ENCODE measurements around the gene KCNMB2.

KCNMB2 gene

DNA sequence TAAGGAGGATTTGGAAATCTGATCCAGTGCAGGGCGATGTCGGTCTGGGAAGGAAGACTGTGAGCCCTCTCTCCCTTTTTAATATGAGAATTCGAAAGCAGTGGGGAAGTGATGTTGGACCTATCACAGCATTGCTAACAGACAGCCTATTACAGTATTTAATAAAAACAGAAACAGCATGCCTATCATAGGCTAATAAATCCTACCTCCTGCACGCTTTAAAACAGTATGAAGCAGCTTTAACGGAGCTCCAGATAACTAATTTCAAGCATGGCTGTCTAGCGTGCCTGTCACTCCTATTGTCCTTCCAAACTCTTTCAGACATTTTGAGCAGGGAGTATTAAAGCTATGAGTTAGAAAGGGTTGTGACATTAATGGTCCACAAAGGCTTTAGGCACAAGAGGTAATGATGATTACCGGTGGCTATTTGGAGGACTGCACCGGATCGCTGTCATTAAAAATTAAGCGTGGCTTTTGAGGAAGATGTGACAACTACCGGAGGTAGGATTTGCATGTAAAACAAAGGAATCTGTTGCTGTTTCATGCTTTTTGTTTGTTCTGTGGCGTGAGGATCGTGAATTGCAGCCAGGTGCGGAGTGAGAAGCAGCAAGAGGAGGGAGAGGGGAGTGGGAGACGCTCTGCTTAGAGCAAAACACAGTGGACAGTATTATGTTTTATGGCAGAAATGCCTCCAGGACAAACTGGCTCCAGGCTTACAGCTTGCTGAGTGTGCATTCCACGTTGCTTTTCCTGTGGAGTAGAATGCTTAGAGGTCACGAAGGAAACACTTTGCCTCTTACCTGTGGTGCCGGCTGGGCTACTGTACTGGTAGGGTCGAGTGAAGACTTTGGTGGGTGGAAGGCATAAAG, at the start of gene KCNMB2:
Gene KCNMB2 (plus strand): TSS at position 226 of the 869 bp plus-strand sequence.
- H3K27ac ChIP-seq (ENCODE audit: low read depth, low read length): no peak within 1 kb of the TSS
- no peaks in the 10 kb centered on the region for H3K36me3 ChIP-seq (ENCODE audit: control insufficient read depth, insufficient read depth, low read length)
- H3K27me3 ChIP-seq (ENCODE audit: control insufficient read depth, insufficient read depth, low read length): no peaks in the 10 kb centered on the region
- H3K4me3 ChIP-seq (ENCODE audit: low read length): peak within 1 kb of the TSS; percentile 83
- peaks cover 3% of the 10 kb centered on the region for H3K4me1 ChIP-seq (ENCODE audit: control insufficient read depth, insufficient read depth, low read length)
- H3K9ac ChIP-seq (ENCODE audit: low read length): no peak within 1 kb of the TSS

DNA sequence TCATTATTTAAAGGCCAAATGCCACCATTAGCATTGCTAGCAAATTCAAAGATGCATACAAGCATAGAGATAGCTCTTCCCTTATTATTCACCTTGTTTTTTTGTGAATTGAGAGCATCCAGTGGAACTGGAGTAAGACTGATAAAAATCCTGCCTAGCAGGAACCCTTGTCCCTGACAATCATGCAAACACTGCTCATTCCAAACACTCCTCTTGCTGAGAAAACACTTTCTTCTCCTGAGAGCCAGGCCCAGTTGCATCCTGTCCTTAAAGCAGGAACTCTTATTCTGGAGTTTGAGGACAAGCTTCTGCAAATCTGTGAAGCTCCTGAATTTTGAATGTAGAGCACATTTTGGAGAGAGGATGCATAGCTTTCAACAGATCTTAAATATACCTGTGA, 49.3 kb upstream of the KCNMB2 start:
- Histone ChIP-seq H3K4me3 (ENCODE audit: low read length) (no peak overlapping the region), H3K27me3 (ENCODE audit: control insufficient read depth, insufficient read depth, low read length) (no peaks in the 10 kb centered on the region), H3K36me3 (ENCODE audit: control insufficient read depth, insufficient read depth, low read length) (no peaks in the 10 kb centered on the region), H3K9ac (ENCODE audit: low read length) (no peak overlapping the region), H3K27ac (ENCODE audit: low read depth, low read length) (no peak overlapping the region), H3K4me1 (ENCODE audit: control insufficient read depth, insufficient read depth, low read length) (no peaks in the 10 kb centered on the region)

DNA sequence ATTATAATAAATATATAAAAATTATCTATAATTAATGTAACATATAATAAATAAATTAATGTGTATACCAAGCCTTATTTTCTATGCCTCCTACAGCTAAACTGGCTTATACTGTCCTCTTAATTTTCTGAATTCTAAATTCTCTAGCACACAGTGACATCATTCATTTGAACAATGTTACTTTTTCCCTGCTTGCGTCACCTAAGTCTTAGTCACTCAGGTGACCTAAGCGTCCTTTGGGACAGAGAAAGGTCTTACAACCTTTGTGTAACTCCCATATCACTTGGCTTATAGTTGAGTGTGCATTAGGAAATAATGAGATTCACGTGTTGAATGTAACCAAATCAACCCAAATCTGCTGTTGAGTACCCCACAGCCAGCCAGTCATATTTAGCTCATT, 48.5 kb upstream of the KCNMB2 start:
- Histone ChIP-seq H3K4me1 (ENCODE audit: control insufficient read depth, insufficient read depth, low read length) (no peaks in the 10 kb centered on the region), H3K27ac (ENCODE audit: low read depth, low read length) (no peak overlapping the region), H3K9ac (ENCODE audit: low read length) (no peak overlapping the region), H3K27me3 (ENCODE audit: control insufficient read depth, insufficient read depth, low read length) (no peaks in the 10 kb centered on the region), H3K36me3 (ENCODE audit: control insufficient read depth, insufficient read depth, low read length) (no peaks in the 10 kb centered on the region), H3K4me3 (ENCODE audit: low read length) (no peak overlapping the region)

DNA sequence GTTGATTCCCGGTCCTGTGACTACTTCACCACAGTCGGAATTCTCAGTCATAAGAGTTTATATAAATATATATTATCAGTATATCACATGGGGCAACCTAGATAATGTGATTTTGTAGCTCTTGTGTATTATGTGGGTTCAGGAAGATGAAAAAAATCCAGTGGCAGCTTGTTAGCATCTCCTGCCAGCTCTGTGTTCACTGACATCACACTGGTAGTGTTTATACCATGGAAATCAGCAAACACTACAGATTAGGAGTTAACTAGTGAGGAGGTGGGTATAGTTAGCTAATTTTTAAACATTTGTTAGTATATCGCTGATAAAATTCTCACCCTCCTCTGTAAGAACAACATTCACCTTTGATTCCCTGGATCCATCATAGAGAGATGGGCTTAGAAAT, 44.5 kb upstream of the KCNMB2 start:
- Histone ChIP-seq H3K27me3 (ENCODE audit: control insufficient read depth, insufficient read depth, low read length) (no peaks in the 10 kb centered on the region), H3K9ac (ENCODE audit: low read length) (no peak overlapping the region), H3K4me3 (ENCODE audit: low read length) (no peak overlapping the region), H3K4me1 (ENCODE audit: control insufficient read depth, insufficient read depth, low read length) (no peaks in the 10 kb centered on the region), H3K36me3 (ENCODE audit: control insufficient read depth, insufficient read depth, low read length) (no peaks in the 10 kb centered on the region), H3K27ac (ENCODE audit: low read depth, low read length) (no peak overlapping the region)

DNA sequence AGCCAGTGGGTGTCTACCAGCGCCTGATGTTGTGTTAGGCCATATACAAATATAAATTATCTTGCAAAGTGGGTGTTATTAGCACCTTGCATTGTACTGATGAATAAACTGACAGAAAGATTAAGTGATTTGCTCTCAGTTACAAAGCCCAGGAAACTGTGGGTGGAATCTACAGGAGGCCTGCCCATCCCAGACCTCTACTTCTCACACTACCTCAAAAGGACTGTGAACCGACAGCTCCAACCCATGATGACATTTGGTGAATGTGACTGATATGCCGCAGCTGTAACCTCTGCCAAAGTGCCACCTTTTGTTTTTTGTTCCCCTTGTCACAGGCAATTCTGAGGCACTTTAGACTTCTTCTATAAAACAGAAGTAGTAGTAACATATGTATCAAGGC, 43.7 kb upstream of the KCNMB2 start:
- Histone ChIP-seq H3K36me3 (ENCODE audit: control insufficient read depth, insufficient read depth, low read length) (no peaks in the 10 kb centered on the region), H3K27ac (ENCODE audit: low read depth, low read length) (no peak overlapping the region), H3K4me1 (ENCODE audit: control insufficient read depth, insufficient read depth, low read length) (no peaks in the 10 kb centered on the region), H3K9ac (ENCODE audit: low read length) (no peak overlapping the region), H3K4me3 (ENCODE audit: low read length) (no peak overlapping the region), H3K27me3 (ENCODE audit: control insufficient read depth, insufficient read depth, low read length) (no peaks in the 10 kb centered on the region)

DNA sequence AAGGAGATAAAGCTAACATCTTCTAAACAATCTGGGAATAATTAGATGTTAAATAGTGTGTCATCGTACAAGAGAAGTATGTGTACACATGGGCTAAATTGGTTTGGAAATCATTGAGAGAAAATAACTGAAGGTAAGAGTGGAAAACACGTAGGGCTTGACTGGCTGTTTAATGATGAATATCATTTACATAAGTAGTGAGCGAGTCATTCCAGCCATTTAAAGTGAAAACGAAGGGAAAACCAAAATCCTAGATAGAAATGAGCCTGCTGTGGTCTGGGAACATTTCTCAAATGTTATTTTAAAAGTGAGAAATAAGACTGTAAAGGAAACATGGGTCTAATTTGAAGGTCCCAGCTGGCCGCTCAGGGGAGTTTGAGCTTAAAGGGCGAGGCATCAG, 41.9 kb upstream of the KCNMB2 start:
- Histone ChIP-seq H3K27me3 (ENCODE audit: control insufficient read depth, insufficient read depth, low read length) (no peaks in the 10 kb centered on the region), H3K9ac (ENCODE audit: low read length) (no peak overlapping the region), H3K4me3 (ENCODE audit: low read length) (no peak overlapping the region), H3K27ac (ENCODE audit: low read depth, low read length) (no peak overlapping the region), H3K36me3 (ENCODE audit: control insufficient read depth, insufficient read depth, low read length) (no peaks in the 10 kb centered on the region), H3K4me1 (ENCODE audit: control insufficient read depth, insufficient read depth, low read length) (no peaks in the 10 kb centered on the region)

DNA sequence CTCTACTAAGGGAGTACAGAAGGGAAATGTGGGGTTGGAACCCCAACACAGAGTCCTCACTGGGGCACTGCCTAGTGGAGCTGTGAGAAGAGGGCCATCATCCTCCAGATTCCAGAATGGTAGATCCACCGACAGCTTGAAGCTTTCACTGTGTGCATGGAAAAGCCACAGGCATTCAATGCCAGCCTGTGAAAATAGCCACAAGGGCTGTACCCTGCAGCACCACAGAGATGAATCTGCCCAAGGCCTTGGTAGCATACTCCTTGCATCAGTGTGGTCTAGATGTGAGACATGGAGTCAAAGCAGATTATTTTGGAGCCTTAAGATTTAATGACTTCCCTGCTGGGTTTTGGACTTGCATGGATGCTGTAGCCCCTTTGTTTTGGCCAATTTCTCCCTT, 39.3 kb upstream of the KCNMB2 start:
- Histone ChIP-seq H3K27me3 (ENCODE audit: control insufficient read depth, insufficient read depth, low read length) (no peaks in the 10 kb centered on the region), H3K4me1 (ENCODE audit: control insufficient read depth, insufficient read depth, low read length) (no peaks in the 10 kb centered on the region), H3K27ac (ENCODE audit: low read depth, low read length) (no peak overlapping the region), H3K9ac (ENCODE audit: low read length) (no peak overlapping the region), H3K4me3 (ENCODE audit: low read length) (no peak overlapping the region), H3K36me3 (ENCODE audit: control insufficient read depth, insufficient read depth, low read length) (no peaks in the 10 kb centered on the region)

DNA sequence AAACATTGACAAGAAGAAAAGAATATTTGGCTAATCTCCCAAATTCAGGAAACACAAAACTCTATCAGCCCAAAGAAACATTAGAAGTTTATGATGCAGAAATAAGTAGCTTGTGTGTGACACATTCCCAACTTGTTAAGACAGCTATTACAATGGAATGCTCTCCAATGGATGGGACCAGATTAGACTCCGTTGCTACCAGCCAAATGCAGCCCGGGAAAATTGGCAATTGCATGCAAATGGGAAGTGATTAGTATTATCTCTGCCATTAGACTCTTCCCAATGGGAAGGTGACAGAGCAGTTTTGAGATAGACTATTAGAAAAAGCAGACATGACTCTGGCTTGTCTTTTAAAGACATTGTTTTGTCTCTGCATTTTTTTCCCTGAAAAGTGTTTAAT, 37.4 kb upstream of the KCNMB2 start:
- Histone ChIP-seq H3K4me1 (ENCODE audit: control insufficient read depth, insufficient read depth, low read length) (no peaks in the 10 kb centered on the region), H3K4me3 (ENCODE audit: low read length) (no peak overlapping the region), H3K9ac (ENCODE audit: low read length) (no peak overlapping the region), H3K27ac (ENCODE audit: low read depth, low read length) (no peak overlapping the region), H3K36me3 (ENCODE audit: control insufficient read depth, insufficient read depth, low read length) (no peaks in the 10 kb centered on the region), H3K27me3 (ENCODE audit: control insufficient read depth, insufficient read depth, low read length) (no peaks in the 10 kb centered on the region)

DNA sequence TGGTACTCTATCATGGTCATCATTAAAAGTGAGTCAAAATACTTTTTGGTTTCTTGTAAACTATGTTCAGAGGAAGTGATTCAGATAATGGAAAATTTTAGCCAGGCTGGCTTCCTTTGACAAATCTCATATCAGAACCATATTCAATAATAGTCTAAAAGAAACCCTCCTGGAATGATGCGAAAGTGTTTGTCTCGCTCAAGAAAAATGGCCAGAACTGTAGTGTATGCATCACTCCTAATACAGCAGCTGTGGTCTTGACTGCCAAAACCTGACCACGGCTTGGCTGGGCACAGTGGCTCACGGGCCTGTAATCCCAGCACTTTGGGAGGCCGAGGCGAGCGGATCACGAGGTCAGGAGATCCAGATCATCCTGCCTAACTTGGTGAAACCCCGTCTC, 35.6 kb upstream of the KCNMB2 start:
- Histone ChIP-seq H3K4me3 (ENCODE audit: low read length) (no peak overlapping the region), H3K4me1 (ENCODE audit: control insufficient read depth, insufficient read depth, low read length) (no peaks in the 10 kb centered on the region), H3K27me3 (ENCODE audit: control insufficient read depth, insufficient read depth, low read length) (no peaks in the 10 kb centered on the region), H3K36me3 (ENCODE audit: control insufficient read depth, insufficient read depth, low read length) (no peaks in the 10 kb centered on the region), H3K9ac (ENCODE audit: low read length) (no peak overlapping the region), H3K27ac (ENCODE audit: low read depth, low read length) (no peak overlapping the region)

DNA sequence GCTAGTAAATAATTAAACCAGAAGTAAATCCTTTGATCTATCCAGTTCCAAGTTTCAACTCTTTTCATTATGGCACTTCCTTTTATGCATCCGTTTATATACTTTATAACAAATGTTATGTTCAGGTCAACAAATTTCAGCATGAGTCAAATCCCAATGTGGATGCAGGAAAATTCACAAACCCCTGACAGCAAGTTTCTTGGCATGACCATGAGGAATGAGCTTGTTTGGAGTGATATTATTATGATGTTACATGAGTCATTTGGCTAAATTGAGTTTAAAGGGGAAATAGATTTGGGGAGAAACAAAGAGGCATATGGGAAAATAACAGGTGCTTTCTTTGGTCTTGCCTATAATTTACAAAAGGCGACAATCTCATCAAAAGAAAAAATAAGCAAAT, 32.1 kb upstream of the KCNMB2 start:
- no peak overlapping the region for H3K9ac ChIP-seq (ENCODE audit: low read length)
- H3K4me1 ChIP-seq (ENCODE audit: control insufficient read depth, insufficient read depth, low read length): no peaks in the 10 kb centered on the region
- no peaks in the 10 kb centered on the region for H3K27me3 ChIP-seq (ENCODE audit: control insufficient read depth, insufficient read depth, low read length)
- no peaks in the 10 kb centered on the region for H3K36me3 ChIP-seq (ENCODE audit: control insufficient read depth, insufficient read depth, low read length)
- H3K27ac ChIP-seq (ENCODE audit: low read depth, low read length): no peak overlapping the region
- no peak overlapping the region for H3K4me3 ChIP-seq (ENCODE audit: low read length)

DNA sequence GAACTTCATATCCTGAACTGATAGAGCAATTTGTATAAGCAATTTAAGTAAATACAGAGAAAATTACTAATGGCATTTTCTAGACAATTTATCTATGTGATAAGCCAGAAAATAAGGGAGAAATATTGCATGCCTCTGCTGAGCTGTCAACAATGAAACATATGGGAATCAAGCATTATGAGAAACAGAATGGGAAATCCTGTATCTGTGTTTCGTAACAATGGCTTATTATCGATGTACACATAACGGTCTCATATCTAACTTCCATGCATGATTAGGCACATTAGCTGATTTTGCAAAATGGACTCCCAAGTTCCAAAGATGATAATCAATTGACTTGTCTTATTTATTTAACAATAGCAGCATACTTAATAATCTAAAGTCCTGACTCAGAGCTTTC, 30.4 kb upstream of the KCNMB2 start:
- no peak overlapping the region for H3K27ac ChIP-seq (ENCODE audit: low read depth, low read length)
- H3K27me3 ChIP-seq (ENCODE audit: control insufficient read depth, insufficient read depth, low read length): no peaks in the 10 kb centered on the region
- H3K4me1 ChIP-seq (ENCODE audit: control insufficient read depth, insufficient read depth, low read length): no peaks in the 10 kb centered on the region
- no peaks in the 10 kb centered on the region for H3K36me3 ChIP-seq (ENCODE audit: control insufficient read depth, insufficient read depth, low read length)
- H3K4me3 ChIP-seq (ENCODE audit: low read length): no peak overlapping the region
- H3K9ac ChIP-seq (ENCODE audit: low read length): no peak overlapping the region

DNA sequence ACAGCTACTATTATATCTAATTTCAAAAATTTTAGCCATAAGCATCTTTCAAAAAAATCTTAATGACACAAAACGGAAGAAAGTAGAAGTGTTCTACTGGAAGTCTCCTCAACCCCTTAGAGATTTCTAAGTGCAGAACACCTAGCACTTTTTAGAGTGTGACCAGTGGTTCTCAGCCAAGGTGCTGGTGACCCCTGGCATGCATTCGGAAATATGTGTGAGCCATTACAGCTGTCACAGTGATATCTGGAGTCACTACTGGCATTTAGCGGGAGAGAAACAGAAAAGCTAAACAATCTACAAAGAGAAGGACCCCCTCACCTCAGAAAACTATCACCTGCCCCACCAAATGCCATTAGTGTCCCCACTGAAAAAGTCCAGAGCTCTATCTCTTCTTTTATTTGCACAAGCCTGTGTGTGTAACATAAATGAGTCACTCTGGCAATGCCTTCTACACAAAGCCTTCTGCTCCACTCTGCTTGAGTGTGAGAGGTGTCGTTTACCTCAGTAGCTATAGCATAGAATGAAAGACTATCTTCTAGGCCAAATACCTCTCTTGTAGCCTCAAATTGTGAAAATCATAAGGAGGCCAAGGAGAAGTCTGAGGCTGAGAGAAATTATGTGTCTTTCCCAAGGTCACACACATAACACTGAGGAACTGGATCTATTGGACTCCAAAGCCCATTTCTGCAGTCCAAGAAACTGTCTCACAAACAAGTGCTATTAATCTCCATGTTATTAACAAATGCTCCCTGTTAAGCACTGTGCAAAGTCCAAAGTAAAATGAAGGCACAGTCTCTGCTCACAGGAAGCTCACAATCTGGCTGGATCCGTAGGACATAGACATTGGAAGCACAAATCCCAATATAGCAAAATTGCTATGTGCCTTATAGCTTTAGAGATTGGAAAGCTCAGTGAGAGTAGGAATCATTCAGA, 28.5 kb upstream of the KCNMB2 start:
- Histone ChIP-seq H3K9ac (ENCODE audit: low read length) (no peak overlapping the region), H3K27me3 (ENCODE audit: control insufficient read depth, insufficient read depth, low read length) (no peaks in the 10 kb centered on the region), H3K27ac (ENCODE audit: low read depth, low read length) (no peak overlapping the region), H3K4me1 (ENCODE audit: control insufficient read depth, insufficient read depth, low read length) (no peaks in the 10 kb centered on the region), H3K4me3 (ENCODE audit: low read length) (no peak overlapping the region), H3K36me3 (ENCODE audit: control insufficient read depth, insufficient read depth, low read length) (no peaks in the 10 kb centered on the region)

All from rectal smooth muscle tissue (tissue), 1 donor.